A673 (cell line): ENCODE results near the gene OLIG2.

ENCODE experiments used
- EZH2 ChIP-seq: fragments of 200-600 bp; sonication (generic); IDR thresholded peaks from 2 replicates; pipeline ENCODE4 v1.6.1; 2017; ENCODE audit warnings: borderline replicate concordance, low read depth, mild to moderate bottlenecking, mixed read lengths, antibody characterized with exemption, low read length; ENCODE audit not compliant: poor library complexity, severe bottlenecking
- TF ChIP-seq, protein P1 (sequence below): fragments of 300-800, 200-600 bp; sonication (generic); conservative IDR thresholded peaks from 2 replicates; pipeline ENCODE4 v1.5.1; 2017; ENCODE audit warnings: low read depth, mild to moderate bottlenecking, antibody characterized with exemption, low read length, moderate library complexity, mixed read lengths

DNA sequence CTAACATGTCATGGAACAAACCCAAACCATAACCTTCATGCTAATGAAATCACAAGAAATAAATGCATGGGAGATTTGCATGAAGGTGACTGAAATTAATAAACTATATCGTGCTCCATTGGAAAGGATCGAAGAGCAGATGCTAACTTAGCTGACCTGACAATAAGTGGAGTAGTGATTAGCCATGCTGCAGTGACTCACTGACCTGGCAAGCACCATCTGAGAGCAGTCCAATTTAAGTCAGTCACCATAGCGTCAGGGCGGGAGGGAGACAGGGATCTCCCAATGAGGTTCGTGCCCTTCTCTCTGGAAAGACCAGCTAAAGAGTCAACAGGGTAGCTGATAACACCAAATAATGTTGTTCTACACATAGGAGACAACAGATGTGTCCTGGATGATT, 21.5 kb downstream of the OLIG2 start:
- TF ChIP-seq, protein P1, sequence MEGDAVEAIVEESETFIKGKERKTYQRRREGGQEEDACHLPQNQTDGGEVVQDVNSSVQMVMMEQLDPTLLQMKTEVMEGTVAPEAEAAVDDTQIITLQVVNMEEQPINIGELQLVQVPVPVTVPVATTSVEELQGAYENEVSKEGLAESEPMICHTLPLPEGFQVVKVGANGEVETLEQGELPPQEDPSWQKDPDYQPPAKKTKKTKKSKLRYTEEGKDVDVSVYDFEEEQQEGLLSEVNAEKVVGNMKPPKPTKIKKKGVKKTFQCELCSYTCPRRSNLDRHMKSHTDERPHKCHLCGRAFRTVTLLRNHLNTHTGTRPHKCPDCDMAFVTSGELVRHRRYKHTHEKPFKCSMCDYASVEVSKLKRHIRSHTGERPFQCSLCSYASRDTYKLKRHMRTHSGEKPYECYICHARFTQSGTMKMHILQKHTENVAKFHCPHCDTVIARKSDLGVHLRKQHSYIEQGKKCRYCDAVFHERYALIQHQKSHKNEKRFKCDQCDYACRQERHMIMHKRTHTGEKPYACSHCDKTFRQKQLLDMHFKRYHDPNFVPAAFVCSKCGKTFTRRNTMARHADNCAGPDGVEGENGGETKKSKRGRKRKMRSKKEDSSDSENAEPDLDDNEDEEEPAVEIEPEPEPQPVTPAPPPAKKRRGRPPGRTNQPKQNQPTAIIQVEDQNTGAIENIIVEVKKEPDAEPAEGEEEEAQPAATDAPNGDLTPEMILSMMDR = no peak
- TF ChIP-seq EZH2 = no peak
